Posterior cingulate gyrus (tissue), 11 donors: Measurements from ENCODE around the gene FMNL2.

ENCODE experiments used
- DNase-seq, 10 donors: peaks; one replicate each; pipeline versions ENCODE4 v3.0.0 to v3.0.0-alpha.2; 2020 to 2021; ENCODE audit warnings: mixed read lengths in 3 of 10
- intact Hi-C: fragments of 100-400 bp; cut with DNase I; formaldehyde crosslinking; loops from one replicate; pipeline ENCODE4 v1.15.1; 2023

The FMNL2 gene

GRCh38 chr2:152588998-152589397 lies 254.0 kb downstream of the FMNL2 start:
- intact Hi-C loops, result loop anchor here (5.0 kb wide), 1 partner anchor 48 kb away; no protein-coding TSS in a partner anchor
- no peak for DNase-seq

- DNase-seq, result no peak
- intact Hi-C loops, result no loop called here
These were observed 259.2 kb downstream of the FMNL2 start for GRCh38 chr2:152594022-152594766.

- intact Hi-C loops, result no loop called here
- DNase-seq, result no peak
These were observed 259.8 kb downstream of the FMNL2 start for GRCh38 chr2:152594792-152595191.

GRCh38 chr2:152598975-152599759 lies 264.2 kb downstream of the FMNL2 start:
- no peak for DNase-seq
- intact Hi-C loops, result no loop called here

DNA sequence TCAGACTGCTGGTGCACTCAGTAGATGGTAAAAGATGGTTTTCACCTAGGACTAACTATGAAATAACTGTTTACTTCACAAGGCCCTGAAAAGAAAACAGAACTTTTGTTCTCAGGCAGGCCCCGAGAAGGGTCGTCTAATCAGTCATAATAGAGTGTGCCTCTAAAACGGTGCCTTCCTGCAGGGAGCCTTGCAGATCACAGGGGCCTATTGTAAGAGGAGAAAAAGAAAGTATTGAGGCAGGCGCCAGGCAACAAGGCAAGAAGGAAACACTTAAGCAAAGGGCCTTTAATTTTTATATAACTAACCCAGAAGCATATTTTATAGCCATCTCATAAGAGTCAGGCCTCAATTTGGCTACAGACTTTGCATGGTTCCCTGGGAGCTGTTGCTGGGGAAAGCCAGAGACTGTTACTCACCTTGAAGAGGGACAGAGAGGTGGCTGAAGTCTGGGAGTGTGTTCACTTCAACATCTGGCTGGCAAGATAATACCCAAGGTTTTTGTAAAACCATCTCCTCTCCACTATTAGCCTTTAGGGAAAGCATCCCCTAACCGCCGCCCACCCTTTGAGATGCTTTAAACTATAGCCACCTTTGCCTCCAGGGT lies 265.2 kb downstream of the FMNL2 start:
- intact Hi-C loops, result no loop called here
- DNase-seq, result no peak

DNA sequence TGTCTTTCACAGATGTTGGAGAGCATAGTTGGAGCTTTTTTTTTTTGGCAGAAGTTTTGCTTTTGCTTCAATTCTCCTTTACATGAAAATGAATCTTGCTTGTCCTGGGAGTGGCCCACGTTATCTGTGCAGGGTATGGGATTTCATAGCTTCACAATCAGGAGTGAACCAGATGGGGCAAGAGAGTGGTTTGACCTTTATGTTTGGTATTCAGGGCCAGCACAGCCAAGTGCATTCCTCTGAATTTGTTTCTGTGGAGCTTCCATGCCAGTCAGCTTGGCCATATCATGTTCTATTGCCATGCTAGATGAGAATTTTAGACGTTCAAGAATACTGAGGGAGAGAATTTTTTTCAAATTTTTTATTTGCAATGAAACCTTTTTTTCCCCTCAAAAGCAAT lies 265.7 kb downstream of the FMNL2 start:
- intact Hi-C loops, result no loop called here

GRCh38 chr2:152602750-152603149 lies 267.8 kb downstream of the FMNL2 start:
- no peak for DNase-seq
- intact Hi-C loops, result no loop called here

More for the DNA sequence above, 265.7 kb downstream of the FMNL2 start:
- DNase-seq, result no peak

DNA sequence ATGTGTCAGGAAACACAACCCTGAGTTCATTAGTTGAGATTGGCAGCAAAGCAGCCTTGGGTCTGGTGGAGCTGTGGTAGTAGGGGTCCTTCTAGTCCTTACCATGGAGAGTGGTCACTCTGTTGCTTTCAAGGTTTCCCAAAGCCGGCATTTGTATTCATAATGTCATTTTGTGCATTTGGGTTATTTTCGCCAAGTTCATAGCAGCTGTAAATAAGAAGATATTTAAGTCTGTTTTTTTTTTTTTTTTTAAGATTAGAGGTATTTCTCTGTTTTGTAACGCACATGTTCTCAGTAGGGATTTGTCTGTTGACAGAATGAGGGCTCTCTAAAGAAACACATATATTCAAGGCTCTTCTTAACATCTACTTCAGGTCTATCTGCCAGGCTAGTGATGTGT lies 268.2 kb downstream of the FMNL2 start:
- no peak for DNase-seq
- intact Hi-C loops, result no loop called here

GRCh38 chr2:152606081-152606480 lies 271.1 kb downstream of the FMNL2 start:
- intact Hi-C loops, result no loop called here

GRCh38 chr2:152606941-152607340 lies 272.0 kb downstream of the FMNL2 start:
- intact Hi-C loops, result no loop called here
- no peak for DNase-seq

More at GRCh38 chr2:152606081-152606480, 271.1 kb downstream of the FMNL2 start:
- DNase-seq, result no peak

- intact Hi-C loops, result no loop called here
- no peak for DNase-seq
These were observed 272.9 kb downstream of the FMNL2 start for GRCh38 chr2:152607793-152608300.

- DNase-seq, result no peak
- intact Hi-C loops, result no loop called here
These were observed 274.2 kb downstream of the FMNL2 start for GRCh38 chr2:152609154-152609553.

- DNase-seq, result no peak
- intact Hi-C loops, result no loop called here
These were observed 274.7 kb downstream of the FMNL2 start for GRCh38 chr2:152609699-152610098.

DNA sequence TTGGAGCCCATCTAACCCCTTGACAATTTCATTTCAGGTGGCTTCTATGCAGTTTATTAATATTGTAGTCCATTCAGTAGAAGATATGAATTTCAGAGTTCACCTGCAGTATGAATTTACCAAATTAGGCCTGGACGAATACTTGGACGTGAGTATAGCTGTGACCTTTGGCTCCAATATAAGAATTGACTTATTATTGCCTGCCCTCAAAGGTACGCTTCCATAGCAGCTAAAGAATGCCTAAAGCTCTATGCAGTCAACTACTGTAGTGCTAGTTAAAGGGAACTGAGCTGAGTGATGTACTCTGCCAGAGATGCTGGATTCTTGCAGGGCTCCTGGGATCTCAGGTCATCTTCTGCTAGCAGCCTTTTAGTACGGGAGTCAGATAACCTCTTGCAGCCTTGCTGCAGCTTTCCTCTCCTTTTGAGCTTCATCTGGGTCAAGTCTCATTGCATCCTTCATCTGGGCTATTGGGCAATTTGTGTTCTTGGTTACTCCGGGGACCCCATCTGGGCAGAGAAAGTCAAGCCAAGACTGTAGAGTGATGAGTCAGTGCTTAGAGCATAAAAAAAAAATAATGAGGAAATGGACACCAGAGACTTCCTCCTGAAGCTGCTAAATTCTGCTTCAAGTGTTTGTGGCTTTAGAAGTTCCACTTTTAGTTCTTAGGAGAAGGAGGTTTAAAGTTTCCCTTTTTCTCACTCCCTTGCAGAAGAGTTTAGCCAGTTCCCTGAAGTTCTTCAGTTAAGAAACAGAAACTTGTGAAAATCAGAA lies 276.7 kb downstream of the FMNL2 start:
- intact Hi-C loops, result no loop called here
- DNase-seq, result no peak

DNA sequence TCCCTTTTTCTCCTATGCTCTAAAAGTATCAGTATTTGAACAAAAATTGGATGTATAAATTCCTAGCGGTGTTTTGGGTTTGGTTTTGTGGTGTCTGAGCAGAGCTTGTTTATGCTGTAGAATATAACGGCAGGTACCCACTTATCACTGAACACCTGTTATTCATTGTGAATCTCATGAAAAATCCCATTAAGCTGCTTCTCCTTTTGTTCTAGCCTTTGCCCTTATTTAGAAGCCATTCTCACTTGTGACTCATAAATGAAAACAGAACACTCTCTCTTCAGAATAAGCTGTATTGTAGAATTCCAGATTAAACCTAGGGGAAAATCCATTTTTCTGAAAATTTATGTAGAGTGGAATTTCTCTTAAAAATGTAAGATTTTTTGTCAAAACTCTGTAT lies 278.3 kb downstream of the FMNL2 start:
- DNase-seq, result no peak
- intact Hi-C loops, result no loop called here

GRCh38 chr2:152615177-152615576 lies 280.2 kb downstream of the FMNL2 start:
- DNase-seq, result no peak
- intact Hi-C loops, result no loop called here

DNA sequence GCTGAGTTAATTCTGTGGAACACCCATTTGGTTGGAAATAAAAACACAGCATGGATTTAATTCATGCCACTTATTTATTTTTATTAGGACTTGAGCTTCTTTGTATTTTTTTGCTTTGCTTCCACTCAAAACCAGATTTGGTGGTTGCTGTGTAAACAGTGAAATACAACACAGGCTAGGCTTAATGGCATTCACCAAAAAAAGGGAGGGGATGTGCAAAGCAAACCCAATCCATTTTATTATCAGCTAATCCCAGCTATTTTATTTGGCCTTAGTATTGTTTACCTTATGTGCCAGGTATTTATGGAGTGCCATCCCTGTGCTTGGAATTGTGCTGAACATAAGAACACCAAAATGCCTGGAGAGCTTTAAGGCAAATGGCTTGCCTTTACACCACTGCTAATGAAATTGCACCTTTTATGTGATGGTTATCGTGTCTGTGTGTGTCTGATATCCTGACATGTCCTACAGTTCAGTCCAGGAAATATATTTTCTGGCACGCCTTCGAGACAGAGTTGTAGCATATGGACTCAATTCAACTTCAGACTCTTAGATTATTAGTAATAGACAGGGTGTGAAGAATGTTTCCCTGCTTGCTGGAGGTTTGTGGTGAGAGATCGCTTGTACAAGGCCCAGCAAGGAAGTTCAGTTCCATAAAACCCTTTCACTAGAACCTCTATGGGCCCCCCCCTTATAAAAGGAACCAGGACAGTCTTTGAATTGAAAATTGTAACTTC lies 282.6 kb downstream of the FMNL2 start:
- intact Hi-C loops, result no loop called here
- no peak for DNase-seq

DNA sequence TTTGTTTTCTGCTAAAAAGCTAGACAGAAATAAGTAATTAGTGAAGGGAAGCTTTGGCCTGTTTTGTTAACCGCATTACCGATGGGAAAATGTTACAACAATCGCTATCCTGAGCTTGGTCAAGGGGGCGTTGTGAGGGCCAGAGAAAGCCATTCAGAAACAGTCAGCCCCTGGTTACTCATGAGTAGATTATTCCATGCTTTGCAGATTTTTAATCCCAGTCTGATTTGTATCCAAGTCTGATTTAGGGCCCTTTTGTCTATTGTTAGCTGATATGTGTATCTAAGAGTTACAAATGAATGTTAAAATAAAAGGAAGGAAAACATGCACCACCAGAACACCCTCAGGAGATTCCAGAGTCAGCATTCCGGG lies 283.2 kb downstream of the FMNL2 start:
- no peak for DNase-seq
- intact Hi-C loops, result no loop called here

GRCh38 chr2:152620208-152620607 lies 285.2 kb downstream of the FMNL2 start:
- no peak for DNase-seq
- intact Hi-C loops, result no loop called here

DNA sequence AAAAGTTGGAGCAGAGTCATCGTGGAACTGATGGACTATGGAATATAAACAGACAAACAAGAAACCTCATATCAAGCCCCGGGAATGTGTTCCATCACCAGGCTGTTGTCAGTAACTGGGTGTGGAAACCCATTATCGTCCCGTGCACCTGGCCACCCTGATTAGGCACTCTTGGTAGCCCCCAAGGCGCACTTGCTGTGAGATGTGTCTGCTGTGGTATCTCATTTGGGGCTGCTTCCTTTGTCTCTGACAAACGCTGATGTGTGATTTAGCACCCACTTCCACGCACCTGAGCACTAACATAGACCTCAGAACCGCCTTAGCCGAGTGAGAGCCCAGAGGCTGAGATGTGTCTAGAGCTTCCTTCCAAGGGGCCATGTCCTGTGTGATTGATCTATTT lies 286.0 kb downstream of the FMNL2 start:
- intact Hi-C loops, result no loop called here

More for the DNA sequence above, 286.0 kb downstream of the FMNL2 start:
- no peak for DNase-seq
